Neutrophil (primary cell): Measurements from ENCODE around the gene GIGYF1.
"Not testable (repeated sequence)": the region's sequence is repeated elsewhere in the genome, so short reads cannot be mapped to it uniquely, and the experiment has no call there.

Experiments used
- H3K27ac ChIP-seq: fragments of 200-600 bp; sonication (generic); 2 replicates; pipeline ENCODE4 v1.5.1; 2016; ENCODE audit warnings: mild to moderate bottlenecking, moderate library complexity
- H3K27me3 ChIP-seq: fragments of 200-600 bp; sonication (generic); 2 replicates; pipeline ENCODE4 v1.6.0; 2016; ENCODE audit warnings: mild to moderate bottlenecking
- H3K36me3 ChIP-seq: fragments of 200-600 bp; sonication (generic); 2 replicates; pipeline ENCODE4 v1.5.1; 2017
- H3K4me1 ChIP-seq, 2 experiments: fragments of 200-600 bp in 1 of 2; sonication (generic) in 1 of 2; 1 replicate in 1 of 2; 2 replicates in 1 of 2; pipeline versions ENCODE4 v1.5.1 to v1.6.1; 2013 to 2016; ENCODE audit warnings: low read depth in 1 of 2, low read length in 1 of 2, mild to moderate bottlenecking in 1 of 2, moderate library complexity in 1 of 2; ENCODE audit not compliant: control insufficient read depth in 1 of 2, insufficient read depth in 1 of 2
- H3K4me3 ChIP-seq, 2 experiments: fragments of 200-600 bp in 1 of 2; sonication (generic) in 1 of 2; 1 replicate in 1 of 2; 2 replicates in 1 of 2; pipeline ENCODE4 v1.5.1; 2013 to 2016; ENCODE audit warnings: low read depth in 1 of 2, low read length in 1 of 2, mild to moderate bottlenecking in 1 of 2, moderate library complexity in 1 of 2
- H3K9me3 ChIP-seq: fragments of 200-600 bp; sonication (generic); 2 replicates; pipeline ENCODE4 v1.5.1; 2016
- CTCF ChIP-seq: fragments of 200-600 bp; sonication (generic); IDR thresholded peaks from 2 replicates; pipeline ENCODE4 v1.5.1; 2016; ENCODE audit warnings: antibody characterized with exemption

GIGYF1 gene

GRCh38 chr7:100722480-100723212 lies 28.6 kb upstream of the GIGYF1 start:
- H3K4me1 ChIP-seq: no peaks in the 10 kb centered on the region
- H3K36me3 ChIP-seq: no peaks in the 10 kb centered on the region
- no peak overlapping the region for H3K4me3 ChIP-seq
- no peaks in the 10 kb centered on the region for H3K9me3 ChIP-seq
- H3K27me3 ChIP-seq: peaks cover 91% of the 10 kb centered on the region
- no peak overlapping the region for H3K27ac ChIP-seq
- TF ChIP-seq CTCF: no peak

- no peaks in the 10 kb centered on the region for H3K36me3 ChIP-seq
- H3K9me3 ChIP-seq: no peaks in the 10 kb centered on the region
- H3K27ac ChIP-seq: no peak overlapping the region
- H3K4me3 ChIP-seq: no peak overlapping the region
- peaks cover 90% of the 10 kb centered on the region for H3K27me3 ChIP-seq
- no peaks in the 10 kb centered on the region for H3K4me1 ChIP-seq
- TF ChIP-seq CTCF: no peak
These were observed 27.4 kb upstream of the GIGYF1 start for GRCh38 chr7:100721505-100721812.

GRCh38 chr7:100720671-100721504 lies 26.8 kb upstream of the GIGYF1 start:
- Histone ChIP-seq H3K27me3 (peaks cover 88% of the 10 kb centered on the region), H3K36me3 (no peaks in the 10 kb centered on the region), H3K9me3 (no peaks in the 10 kb centered on the region), H3K4me3 (no peak overlapping the region), H3K4me1 (no peaks in the 10 kb centered on the region), H3K27ac (no peak overlapping the region)
- no peak for TF ChIP-seq CTCF

GRCh38 chr7:100720279-100720670 lies 26.2 kb upstream of the GIGYF1 start, which contains the start of gene EPO:
EPO (plus strand) TSS chr7:100720468; CDS start chr7:100720981, 513 bp downstream.
- Histone ChIP-seq H3K27ac (no peak within 1 kb of the TSS), H3K36me3 (no peaks in the 10 kb centered on the region), H3K4me1 (no peaks in the 10 kb centered on the region), H3K4me3 (no peak within 1 kb of the TSS), H3K27me3 (peaks cover 84% of the 10 kb centered on the region), H3K9me3 (no peaks in the 10 kb centered on the region)
- no peak for TF ChIP-seq CTCF

GRCh38 chr7:100719523-100720278 lies 25.7 kb upstream of the GIGYF1 start:
- no peaks in the 10 kb centered on the region for H3K4me1 ChIP-seq
- no peak overlapping the region for H3K4me3 ChIP-seq
- no peaks in the 10 kb centered on the region for H3K36me3 ChIP-seq
- H3K27me3 ChIP-seq: peaks cover 79% of the 10 kb centered on the region
- H3K9me3 ChIP-seq: no peaks in the 10 kb centered on the region
- no peak for TF ChIP-seq CTCF
- H3K27ac ChIP-seq: no peak overlapping the region

- H3K36me3 ChIP-seq, H3K9me3 ChIP-seq, H3K4me1 ChIP-seq, H3K27ac ChIP-seq, H3K4me3 ChIP-seq: not testable (repeated sequence)
- peaks cover 53% of the 10 kb centered on the region for H3K27me3 ChIP-seq
These were observed 23.0 kb upstream of the GIGYF1 start for GRCh38 chr7:100717073-100717472.
